Thymus (tissue), 11 donors: ENCODE data around the gene CFAP52. TPM values are rescaled to one million over a fixed set of nuclear protein-coding genes. Genes with fewer than 3 reads are reported as not detected.
"Not testable (repeated sequence)": the region's sequence is repeated elsewhere in the genome, so short reads cannot be mapped to it uniquely, and the experiment has no call there.

ENCODE experiments used
- DNase-seq, 9 donors: peaks; one replicate each; pipeline ENCODE4 v3.0.0-alpha.2; 2013; ENCODE audit warnings: low spot score in 9 of 9, low read depth in 6 of 9, missing footprints in 1 of 9
- H3K27ac ChIP-seq, 2 donors: one replicate each; pipeline ENCODE4 v1.5.1; 2013; ENCODE audit warnings: control low read depth in 1 of 2, low read depth in 1 of 2, low read length in 1 of 2, mild to moderate bottlenecking in 1 of 2, moderate library complexity in 1 of 2
- H3K27me3 ChIP-seq, 2 donors: one replicate each; pipeline ENCODE4 v1.5.1; 2013; ENCODE audit warnings: low read length in 1 of 2; ENCODE audit not compliant: control insufficient read depth in 2 of 2, insufficient read depth in 1 of 2
- H3K36me3 ChIP-seq, 2 donors: one replicate each; pipeline ENCODE4 v1.5.1; 2013; ENCODE audit warnings: low read length in 1 of 2, mild to moderate bottlenecking in 1 of 2, moderate library complexity in 1 of 2; ENCODE audit not compliant: control insufficient read depth in 2 of 2, insufficient read depth in 2 of 2
- H3K4me1 ChIP-seq, 2 donors: one replicate each; pipeline ENCODE4 v1.5.1; 2013; ENCODE audit warnings: low read length in 2 of 2; ENCODE audit not compliant: control insufficient read depth in 2 of 2, insufficient read depth in 2 of 2
- H3K4me3 ChIP-seq, 2 donors: one replicate each; pipeline ENCODE4 v1.5.1; 2013; ENCODE audit warnings: low read length in 2 of 2, control low read depth in 1 of 2, mild to moderate bottlenecking in 1 of 2
- H3K9me3 ChIP-seq, 2 donors: one replicate each; pipeline ENCODE4 v1.5.1; 2013; ENCODE audit warnings: low read length in 1 of 2, mild to moderate bottlenecking in 1 of 2; ENCODE audit not compliant: control insufficient read depth in 2 of 2, insufficient read depth in 1 of 2
- WGBS: extraction: QIAGEN DNeasy Blood & Tissue Kit; methylation state at CpG from one replicate; pipeline ENCODE4 v1.1.7; 2013; 5-methylcytosine and 5-hydroxymethylcytosine counted together
- polyA plus RNA-seq: library from polyadenylated mRNA; stranded (reverse); fragments of 200-250 nt; gene quantifications from one replicate; pipeline ENCODE4 v1.2.3, GENCODE V29; 2013
- total RNA-seq: library from RNA; stranded (reverse); fragments of 120-200 nt; gene quantifications from one replicate; pipeline ENCODE4 v1.2.4, GENCODE V29; 2013
- donor health status: healthy.

Gene CFAP52
- total and polyA plus RNA-seq, 2 donors = 0.76 to 1.6 TPM

DNA sequence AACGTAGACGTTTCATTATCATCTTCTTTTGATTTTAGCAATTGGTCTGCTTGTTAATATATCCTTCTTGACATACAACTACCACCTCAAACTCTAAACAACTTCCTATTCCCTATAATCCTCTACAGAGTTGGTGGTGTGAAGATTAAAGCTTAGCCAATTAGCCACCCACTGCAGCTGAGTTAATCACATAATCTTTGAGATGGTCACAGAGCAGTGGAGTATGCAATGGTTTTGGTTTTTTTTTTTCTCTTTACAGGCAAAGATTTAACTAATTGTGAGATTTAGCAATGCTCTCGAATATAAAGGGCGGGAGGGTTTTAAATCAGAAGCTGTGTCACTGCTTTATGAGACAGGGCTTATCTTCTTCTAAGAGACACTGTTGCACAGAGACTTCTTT lies 37.8 kb upstream of the CFAP52 start:
- no peaks in the 10 kb centered on the region for H3K4me1 ChIP-seq
- peaks cover 0 to 5% of the 10 kb centered on the region in 2 donors for H3K36me3 ChIP-seq
- no peaks in the 10 kb centered on the region for H3K9me3 ChIP-seq
- DNase-seq = no peak
- H3K27me3 ChIP-seq = no peaks in the 10 kb centered on the region
- H3K27ac ChIP-seq = no peak overlapping the region
- no peak overlapping the region for H3K4me3 ChIP-seq
- 87% methylated on average over 4 of the region's 4 CpGs for WGBS

DNA sequence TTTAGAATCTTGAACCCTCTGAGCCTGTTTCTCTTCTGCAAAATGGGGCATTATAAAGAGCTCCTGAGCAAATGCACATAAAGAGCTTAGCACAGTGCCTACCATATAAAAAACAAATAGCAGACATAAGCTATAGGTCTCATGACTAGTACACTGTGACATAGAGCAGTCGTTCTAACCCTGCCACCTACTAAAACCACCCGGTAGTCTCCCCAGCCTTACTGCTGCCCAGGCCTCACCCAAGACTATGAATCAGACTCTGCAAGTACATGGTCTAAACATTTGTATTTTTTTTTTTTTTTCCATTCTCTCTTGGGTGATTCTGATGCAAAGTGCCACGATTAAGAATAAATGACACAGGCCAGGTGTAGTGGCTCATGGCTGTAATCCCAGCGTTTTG lies 34.7 kb upstream of the CFAP52 start:
- no peak for DNase-seq
- no peaks in the 10 kb centered on the region for H3K27me3 ChIP-seq
- no peak overlapping the region for H3K4me3 ChIP-seq
- no peak overlapping the region for H3K27ac ChIP-seq
- WGBS = 99% methylated on average over 4 of the region's 4 CpGs
- H3K9me3 ChIP-seq = no peaks in the 10 kb centered on the region
- H3K4me1 ChIP-seq = no peaks in the 10 kb centered on the region
- H3K36me3 ChIP-seq = peaks cover 0 to 5% of the 10 kb centered on the region in 2 donors

DNA sequence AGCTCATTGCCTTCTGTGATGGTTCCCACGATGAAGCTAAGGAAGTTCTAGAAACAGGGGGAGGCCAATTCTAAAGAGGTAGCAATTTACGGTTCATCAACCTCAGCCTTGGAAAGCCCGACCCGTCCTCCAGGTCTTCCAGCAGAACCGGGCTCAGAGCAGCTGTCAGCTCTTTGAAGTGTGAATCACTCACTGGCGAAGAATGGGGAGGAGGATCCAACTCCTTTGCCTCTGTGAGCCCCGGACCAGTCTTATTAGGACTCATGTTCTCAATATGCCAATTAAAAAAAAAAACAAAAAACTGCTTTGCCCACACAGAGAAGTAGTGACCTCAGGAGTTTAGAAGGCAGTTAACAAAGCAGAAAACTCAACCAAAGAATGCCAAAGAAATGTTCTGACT lies 32.2 kb upstream of the CFAP52 start:
- no peaks in the 10 kb centered on the region for H3K27me3 ChIP-seq
- H3K4me3 ChIP-seq = no peak overlapping the region
- peaks cover 0 to 5% of the 10 kb centered on the region in 2 donors for H3K36me3 ChIP-seq
- H3K4me1 ChIP-seq = no peaks in the 10 kb centered on the region
- no peak overlapping the region for H3K27ac ChIP-seq
- whole genome bisulfite sequencing = 94% methylated on average over 7 of the region's 7 CpGs
- DNase-seq = no peak
- no peaks in the 10 kb centered on the region for H3K9me3 ChIP-seq

DNA sequence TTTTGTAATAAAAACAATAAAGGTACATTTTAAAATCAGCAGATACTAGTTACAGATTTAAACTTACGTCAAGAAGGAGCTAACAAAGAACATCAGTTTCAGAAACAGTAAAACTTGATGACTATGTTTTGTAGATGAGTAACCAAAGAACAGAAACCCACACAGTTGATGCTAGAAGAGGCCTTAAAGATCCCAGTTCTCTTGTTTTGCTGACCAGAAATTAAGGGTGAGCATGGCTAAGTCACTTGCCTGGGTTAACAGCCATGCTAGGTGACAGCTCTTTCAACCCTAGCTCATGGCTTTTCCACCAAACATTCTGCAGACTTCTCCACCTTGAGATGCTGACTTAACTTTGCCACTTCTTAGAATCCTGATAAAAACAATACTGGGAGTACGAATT lies 27.2 kb upstream of the CFAP52 start:
- no peak for DNase-seq
- Histone ChIP-seq H3K4me3 (no peak overlapping the region), H3K27me3 (no peaks in the 10 kb centered on the region), H3K27ac (no peak overlapping the region), H3K9me3 (no peaks in the 10 kb centered on the region), H3K4me1 (no peaks in the 10 kb centered on the region), H3K36me3 (no peaks in the 10 kb centered on the region)
- WGBS = 96% methylated on average over 2 of the region's 2 CpGs

DNA sequence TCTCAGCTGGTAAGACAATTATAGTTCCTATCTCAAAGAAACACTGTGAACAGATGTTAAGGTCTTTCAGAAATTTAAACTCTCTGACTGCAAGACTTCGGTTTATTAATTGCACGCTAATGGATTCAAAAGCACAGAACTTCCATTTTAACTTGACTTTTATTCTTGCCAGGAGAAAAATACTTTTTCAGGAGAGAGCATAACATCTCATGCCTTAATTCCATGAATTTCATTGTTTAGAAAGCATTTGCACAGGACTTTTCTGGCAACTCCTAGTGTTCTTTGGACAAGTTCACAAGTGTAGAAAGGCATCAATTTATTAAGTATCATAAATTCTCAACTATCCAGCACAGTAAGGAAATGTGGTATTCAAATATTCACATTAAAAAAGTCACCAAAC lies 23.3 kb upstream of the CFAP52 start:
- no peaks in the 10 kb centered on the region for H3K9me3 ChIP-seq
- no peaks in the 10 kb centered on the region for H3K4me1 ChIP-seq
- H3K36me3 ChIP-seq = no peaks in the 10 kb centered on the region
- over 99% methylated on average over 2 of the region's 2 CpGs for WGBS
- DNase-seq = no peak
- H3K4me3 ChIP-seq = no peak overlapping the region
- no peak overlapping the region for H3K27ac ChIP-seq
- no peaks in the 10 kb centered on the region for H3K27me3 ChIP-seq

DNA sequence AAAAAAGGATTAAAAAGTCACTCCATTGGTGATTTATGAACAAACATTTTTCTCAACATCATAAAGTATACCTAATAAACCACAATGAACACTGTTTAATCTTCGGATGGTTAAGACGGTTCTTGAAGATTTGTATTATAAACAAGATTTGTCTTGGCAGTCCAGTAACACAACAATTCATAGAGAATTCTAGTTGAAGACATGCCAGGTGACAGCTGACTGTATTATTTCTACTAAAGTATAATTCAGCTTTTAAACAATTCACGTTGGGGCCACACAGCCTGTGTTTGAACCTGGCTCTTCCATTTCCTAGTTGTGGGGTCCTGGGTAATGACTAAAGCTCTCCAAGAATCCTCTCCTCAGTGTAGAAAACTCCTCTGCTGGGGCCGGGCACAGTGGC lies 22.8 kb upstream of the CFAP52 start:
- DNase-seq = no peak
- Histone ChIP-seq H3K4me3 (no peak overlapping the region), H3K27me3 (no peaks in the 10 kb centered on the region), H3K4me1 (no peaks in the 10 kb centered on the region), H3K36me3 (no peaks in the 10 kb centered on the region), H3K9me3 (no peaks in the 10 kb centered on the region), H3K27ac (no peak overlapping the region)
- 96% methylated on average over 4 of the region's 4 CpGs for WGBS

DNA sequence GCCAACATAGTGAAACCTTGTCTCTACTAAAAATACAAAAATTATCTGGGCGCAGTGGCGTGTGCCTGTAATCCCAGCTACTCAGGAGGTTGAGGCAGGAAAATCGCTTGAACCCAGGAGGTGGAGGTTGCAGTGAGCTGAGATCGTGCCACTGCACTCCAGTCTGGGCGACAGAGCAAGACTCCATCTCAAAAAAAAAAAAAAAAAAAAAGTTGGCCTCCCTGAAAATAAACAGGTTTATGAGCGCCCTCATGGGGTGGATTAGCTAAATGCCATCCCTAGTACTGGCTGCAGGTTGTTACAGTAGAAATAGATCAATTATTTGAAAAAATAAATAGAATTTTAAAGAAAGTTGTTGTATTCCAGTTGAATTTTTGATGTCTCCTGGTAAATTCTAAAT lies 21.7 kb upstream of the CFAP52 start:
- not testable (repeated sequence) for H3K27me3 ChIP-seq, H3K27ac ChIP-seq, H3K4me1 ChIP-seq, H3K4me3 ChIP-seq, H3K36me3 ChIP-seq, H3K9me3 ChIP-seq
- 93% methylated on average over 6 of the region's 6 CpGs for WGBS
- peak in 3 of 9 donors; percentile 13 to 57 (median 38) for DNase-seq

DNA sequence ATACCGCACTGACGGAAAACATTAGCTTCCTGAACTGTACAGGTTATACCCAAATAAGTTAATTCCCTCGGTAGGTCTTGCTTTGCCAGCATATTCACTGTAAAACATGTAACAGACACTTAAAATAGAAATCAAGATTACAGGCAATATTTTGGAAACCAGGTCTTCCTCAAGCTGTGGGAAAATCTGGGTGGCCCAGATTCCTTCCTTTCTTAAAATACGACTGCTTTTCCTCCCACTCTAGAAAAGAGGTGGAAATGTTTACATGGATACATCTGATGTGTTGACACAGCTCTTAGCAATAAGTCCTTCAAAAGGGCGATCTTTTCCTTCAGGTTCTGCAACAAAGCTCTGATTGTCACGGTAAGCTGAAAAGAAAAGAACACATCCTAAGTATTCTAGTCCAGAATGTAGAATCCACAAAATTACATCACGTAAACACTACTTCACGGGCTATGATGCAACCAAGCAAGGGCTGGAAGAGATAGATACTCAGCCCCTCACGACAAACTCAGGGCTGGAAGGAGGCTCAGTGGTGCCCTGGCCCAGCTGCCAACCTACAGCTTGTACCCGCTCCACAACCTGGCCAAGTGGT lies 19.2 kb upstream of the CFAP52 start:
- Histone ChIP-seq H3K27ac (no peak overlapping the region), H3K27me3 (no peaks in the 10 kb centered on the region), H3K4me3 (no peak overlapping the region), H3K4me1 (no peaks in the 10 kb centered on the region), H3K9me3 (no peaks in the 10 kb centered on the region), H3K36me3 (no peaks in the 10 kb centered on the region)
- DNase-seq = no peak
- 97% methylated on average over 10 of the region's 10 CpGs for whole genome bisulfite sequencing

DNA sequence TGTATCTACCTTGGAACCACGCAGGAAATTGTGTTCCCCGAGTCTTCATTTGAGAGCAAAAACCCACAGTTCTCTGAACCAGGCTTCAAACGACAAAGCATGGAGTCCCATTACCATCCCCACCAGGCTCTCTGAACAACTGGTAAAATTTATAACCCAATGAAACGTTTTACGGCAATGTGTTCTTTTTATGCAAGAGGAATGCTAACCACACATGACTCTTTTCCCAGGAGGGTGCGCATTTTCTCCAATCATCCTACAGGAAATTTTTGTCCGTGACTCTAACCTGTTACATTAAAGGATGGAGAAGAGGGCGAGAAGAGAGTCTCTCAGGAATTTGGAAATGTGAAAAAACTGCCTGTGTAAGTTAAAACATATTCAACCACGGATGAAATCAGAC lies 18.6 kb upstream of the CFAP52 start:
- H3K27ac ChIP-seq = no peak overlapping the region
- no peaks in the 10 kb centered on the region for H3K36me3 ChIP-seq
- 92% methylated on average over 9 of the region's 9 CpGs for WGBS
- H3K9me3 ChIP-seq = no peaks in the 10 kb centered on the region
- no peaks in the 10 kb centered on the region for H3K27me3 ChIP-seq
- no peak for DNase-seq
- no peaks in the 10 kb centered on the region for H3K4me1 ChIP-seq
- no peak overlapping the region for H3K4me3 ChIP-seq

DNA sequence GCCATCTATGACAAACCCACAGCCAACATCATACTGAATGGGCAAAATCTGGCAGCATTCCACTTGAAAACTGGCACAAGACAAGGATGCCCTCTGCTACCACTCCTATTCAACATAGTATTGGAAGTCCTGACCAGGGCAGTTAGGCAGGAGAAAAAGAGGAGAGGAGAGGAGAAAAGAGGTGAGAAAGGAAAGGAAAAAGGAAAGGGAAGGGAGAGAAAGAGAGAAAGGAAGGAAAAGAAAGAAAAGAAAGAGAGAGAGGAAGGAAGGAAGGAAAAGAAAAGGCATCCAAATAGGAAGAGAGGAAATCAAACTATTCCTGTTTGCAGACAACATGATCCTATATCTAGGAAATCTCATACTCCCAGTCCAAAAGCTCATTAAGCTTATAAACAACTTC lies 12.3 kb upstream of the CFAP52 start:
- Histone ChIP-seq H3K27me3 (no peaks in the 10 kb centered on the region), H3K4me1 (no peaks in the 10 kb centered on the region), H3K9me3 (no peaks in the 10 kb centered on the region), H3K4me3 (no peak overlapping the region), H3K36me3 (peaks cover 4 to 5% of the 10 kb centered on the region in 2 donors), H3K27ac (no peak overlapping the region)
- DNase-seq = no peak
